OCI-LY3 (cell line): ENCODE results near the gene NTRK1.

ENCODE experiments used
- CTCF ChIP-seq: fragments of 200-600, 300-600 bp; sonication (generic); IDR thresholded peaks from 2 replicates; pipeline ENCODE4 v1.5.1; 2014; ENCODE audit warnings: antibody characterized with exemption, low read length, low read depth
- EZH2phosphoT487 ChIP-seq: fragments of 200-600 bp; shearing (Covaris generic); IDR thresholded peaks from 2 replicates; pipeline ENCODE4 v1.6.1; 2018; ENCODE audit warnings: antibody characterized with exemption, mixed run types, low read depth

GRCh38 chr1:156929596-156930238, 69.1 kb downstream of the NTRK1 start:
- TF ChIP-seq CTCF, result no peak
- no peak for TF ChIP-seq EZH2phosphoT487
